K562 (cell line): ENCODE data around the gene DGKA. TPM values are rescaled to one million over a fixed set of nuclear protein-coding genes. Genes with fewer than 3 reads are reported as not detected.

Source experiments
- ATAC-seq: fragments of 200-7000 bp; cut with Tn5 transposase; 3 replicates; pipeline ENCODE4 v1.9.1; 2020; ENCODE audit warnings: moderate library complexity
- BruUV-seq: library from RNA; stranded (reverse); fragments of 400-500 nt; replicated peaks from 2 replicates; lab custom pipeline; 2021; lab: Mats Ljungman, UMichigan
- CTCF ChIA-PET: fragments of 300-600 bp; formaldehyde crosslinking; extraction: SDS; loops from one replicate; lab custom pipeline; 2021; ENCODE audit warnings: low intra/inter-chr PET ratio; lab: Yijun Ruan, JAX
- POLR2A ChIA-PET: fragments of 300-600, 350-650 bp; sonication (Branson Sonifier 250); formaldehyde crosslinking; extraction: SDS; loops from one replicate; lab custom pipeline; 2021; ENCODE audit warnings: antibody characterized with exemption, inconsistent platforms; lab: Yijun Ruan, JAX
- DNase-seq, 4 experiments: peaks; one replicate each; pipeline versions ENCODE4 v3.0.0 to v3.0.0-alpha.2; 2011 to 2018; ENCODE audit warnings: low spot score in 3 of 4, mixed read lengths in 3 of 4; ENCODE audit errors: extremely low read depth in 1 of 4
- FAIRE-seq: peaks from 2 replicates; lab custom pipeline; 2011; peaks lifted over from hg19 to GRCh38; lab: Jason Lieb, UNC
- H2AFZ ChIP-seq: 2 replicates; pipeline ENCODE4 v1.6.0; 2011; ENCODE audit warnings: low read depth, low read length, control low read depth, inconsistent platforms
- H3K27ac ChIP-seq: fragments of 200-600 bp; 3 replicates; pipeline ENCODE4 v1.8.0; 2011; ENCODE audit warnings: low read depth, mild to moderate bottlenecking, control low read depth, inconsistent platforms, low read length, moderate library complexity, mixed read lengths; ENCODE audit errors: extremely low read depth
- H3K27me3 ChIP-seq, 2 experiments: fragments of 300-600 bp in 1 of 2; 2 replicates in 1 of 2; 3 replicates in 1 of 2; pipeline versions ENCODE4 v1.6.0 to v1.8.0; 2011; ENCODE audit warnings: inconsistent platforms in 2 of 2, low read length in 2 of 2, mild to moderate bottlenecking in 1 of 2, mixed read lengths in 1 of 2, moderate library complexity in 1 of 2; ENCODE audit not compliant: control insufficient read depth in 2 of 2, insufficient read depth in 2 of 2
- H3K36me3 ChIP-seq: fragments of 300-600 bp; 3 replicates; pipeline ENCODE4 v1.8.0; 2011; ENCODE audit warnings: mild to moderate bottlenecking, low read length, inconsistent platforms; ENCODE audit not compliant: control insufficient read depth, insufficient read depth
- H3K4me1 ChIP-seq, 2 experiments: fragments of 200-600 bp in 1 of 2; replicated peaks in 1 of 2; 2 replicates in 1 of 2; 3 replicates in 1 of 2; pipeline versions ENCODE4 v1.5.1 to v1.8.0; 2011; ENCODE audit warnings: inconsistent platforms in 2 of 2, low read length in 2 of 2, mild to moderate bottlenecking in 1 of 2, mixed read lengths in 1 of 2, moderate library complexity in 1 of 2; ENCODE audit not compliant: control insufficient read depth in 2 of 2, insufficient read depth in 2 of 2
- H3K4me2 ChIP-seq: 2 replicates; pipeline ENCODE4 v1.6.1; 2011; ENCODE audit warnings: low read length, control low read depth, inconsistent platforms, mixed read lengths; ENCODE audit not compliant: insufficient read depth
- H3K4me3 ChIP-seq: fragments of 200-600 bp; sonication (generic), shearing (Covaris generic); 2 replicates; pipeline ENCODE4 v1.5.1; 2016; ENCODE audit warnings: control low read depth, inconsistent platforms
- H3K79me2 ChIP-seq: fragments of 200-600 bp; 3 replicates; pipeline ENCODE4 v1.8.0; 2011; ENCODE audit warnings: low read length, inconsistent platforms; ENCODE audit not compliant: control insufficient read depth, insufficient read depth
- H3K9ac ChIP-seq, 2 experiments: 2 replicates each; pipeline versions ENCODE4 v1.6.0 to v1.6.1; 2011; ENCODE audit warnings: low read depth in 2 of 2, low read length in 2 of 2, control low read depth in 1 of 2, inconsistent platforms in 1 of 2, mild to moderate bottlenecking in 1 of 2, mixed read lengths in 1 of 2; ENCODE audit not compliant: insufficient read depth in 1 of 2
- H3K9me1 ChIP-seq: one replicate; pipeline ENCODE4 v1.6.0; 2011; ENCODE audit warnings: inconsistent platforms, mild to moderate bottlenecking, low read length, moderate library complexity; ENCODE audit not compliant: control insufficient read depth, insufficient read depth
- H3K9me3 ChIP-seq: replicated peaks from 2 replicates; pipeline ENCODE4 v1.5.1; 2011; ENCODE audit warnings: low read depth, low read length, inconsistent platforms; ENCODE audit not compliant: control insufficient read depth, insufficient read depth
- H4K20me1 ChIP-seq: replicated peaks from 2 replicates; pipeline ENCODE4 v1.6.1; 2011; ENCODE audit warnings: low read length, inconsistent platforms, mixed read lengths; ENCODE audit not compliant: control insufficient read depth, insufficient read depth
- ARID3B ChIP-seq: fragments of 250-450 bp; sonication (Bioruptor Pico); IDR thresholded peaks from 2 replicates; pipeline ENCODE4 v1.4.0; 2020; ENCODE audit warnings: borderline replicate concordance
- EWSR1 ChIP-seq: fragments of 450-650 bp; IDR thresholded peaks from 2 replicates; pipeline ENCODE4 v1.6.1; 2018; ENCODE audit warnings: borderline replicate concordance, mild to moderate bottlenecking, low read depth, moderate library complexity; ENCODE audit not compliant: partially characterized antibody
- KDM1A ChIP-seq, 2 experiments: fragments of 450-650 bp; IDR thresholded peaks; 2 replicates each; pipeline ENCODE4 v1.6.1; 2016; ENCODE audit warnings: mild to moderate bottlenecking in 2 of 2
- LCOR ChIP-seq: sonication (generic); formaldehyde crosslinking; IDR thresholded peaks from 2 replicates; pipeline ENCODE4 v1.8.0; 2022; ENCODE audit warnings: mild to moderate bottlenecking, missing genetic modification reagents
- NFE2L1 ChIP-seq: fragments of 450-650 bp; IDR thresholded peaks from 2 replicates; pipeline ENCODE4 v1.6.1; 2016; ENCODE audit warnings: missing genetic modification characterization, low read depth, mild to moderate bottlenecking, missing compliant biosample characterization, moderate library complexity, borderline replicate concordance
- PHTF2 ChIP-seq: fragments of 250-450 bp; sonication (Bioruptor Pico); IDR thresholded peaks from 2 replicates; pipeline ENCODE4 v1.5.0; 2021; ENCODE audit warnings: mild to moderate bottlenecking
- ZBTB34 ChIP-seq: fragments of 250-450 bp; sonication (Bioruptor Pico); IDR thresholded peaks from 2 replicates; pipeline ENCODE4 v1.8.0; 2021; ENCODE audit warnings: mild to moderate bottlenecking, moderate library complexity
- ZNF740 ChIP-seq, 3 experiments: fragments of 200-800 bp in 1 of 3; sonication (Bioruptor generic) in 1 of 3; sonication (generic) in 1 of 3; formaldehyde crosslinking in 1 of 3; IDR thresholded peaks; 2 replicates each; pipeline versions ENCODE4 v1.6.1 to v1.8.0; 2016 to 2022; ENCODE audit warnings: mild to moderate bottlenecking in 2 of 3, missing compliant biosample characterization in 2 of 3, missing genetic modification characterization in 2 of 3, missing genetic modification reagents in 1 of 3
- WGBS: fragments of 100-300 bp; shearing (Covaris generic); methylation state at CpG from one replicate; pipeline ENCODE4 v1.1.6; 2016; ENCODE audit warnings: low coverage, mixed read lengths; ENCODE audit not compliant: insufficient coverage; ENCODE audit errors: missing lambda C conversion rate; 5-methylcytosine and 5-hydroxymethylcytosine counted together
- in situ Hi-C: fragments of 300-500 bp; cut with MboI; formaldehyde crosslinking; loops from 4 replicates; pipeline ENCODE4 v1.15.0; 2018; ENCODE audit warnings: inconsistent platforms, mixed read lengths
- intact Hi-C: fragments of 100-400 bp; cut with micrococcal nuclease; formaldehyde crosslinking; loops from 2 replicates; pipeline ENCODE4 v1.14.2; 2022
- polyA plus RNA-seq, 8 experiments: library from polyadenylated mRNA; depleted of rRNA in 4 of 8; stranded (reverse) in 5 of 8; unstranded in 3 of 8; fragments of >200 nt; fragmentation: Nextera tagmentation in 2 of 8; fragmentation: Illumina TruSeq in 1 of 8; extraction: Ambion mirVana in 2 of 8; extraction: Trizol in 1 of 8; gene quantifications; 2 replicates each; pipeline versions ENCODE4 v1.2.1 to v1.2.3, GENCODE V29; 2011 to 2014; ENCODE audit warnings: inconsistent platforms in 1 of 8, missing spikeins in 1 of 8
- total RNA-seq, 7 experiments: library from RNA; depleted of rRNA in 6 of 7; stranded (reverse); fragments of >200 nt in 6 of 7; fragmentation: Illumina TruSeq in 2 of 7; extraction: Trizol in 2 of 7; gene quantifications; 2 replicates each; pipeline versions ENCODE4 v1.2.1 to v1.2.3, GENCODE V29; 2011 to 2021; ENCODE audit warnings: low replicate concordance in 1 of 7

The DGKA gene
- total and polyA plus RNA-seq, 9 of the 15 experiments (the other 6 are each of a cell fraction or from before 2014, with no cell fraction given), result 3.4 to 12.4 (median 6.2) TPM

- Histone ChIP-seq H3K9ac (peak overlapping the region in 1 of 2 experiments; percentile 33; a peak in 1 of 4 replicates), H3K4me2 (no peak overlapping the region), H3K4me3 (no peak overlapping the region), H2AFZ (no peak overlapping the region), H3K27ac (no peak overlapping the region), H3K9me1 (no peaks in the 10 kb centered on the region), H3K4me1 (peaks cover 7 to 13% of the 10 kb centered on the region in 2 experiments; a peak in 4 of 5 replicates), H3K9me3 (no peaks in the 10 kb centered on the region), H4K20me1 (no peaks in the 10 kb centered on the region), H3K27me3 (no peaks in the 10 kb centered on the region; a peak in 1 of 5 replicates), H3K36me3 (no peaks in the 10 kb centered on the region), H3K79me2 (no peaks in the 10 kb centered on the region)
- FAIRE-seq (no peak), DNase-seq (no peak), ATAC-seq (no peak)
- WGBS, result 59% methylated on average over 8 of the region's 8 CpGs
- intact Hi-C loops (no loop called here), in situ Hi-C loops (no loop called here)
- ChIA-PET POLR2A (interaction anchor here (0.6 to 2.5 kb wide), 5 partner anchors 8 to 220 kb away, joined by 3 to 18 read pairs (median 5); partner anchors contain the start of genes DGKA and PYM1), CTCF (no interaction called here)
- no TSS peak for BruUV-seq
- TF ChIP-seq NFE2L1 (tag), result no peak
- no peak for TF ChIP-seq EWSR1
- no peak for TF ChIP-seq LCOR (CRISPR knock-in tag)
- no peak for TF ChIP-seq PHTF2 (CRISPR knock-in tag)
- no peak for TF ChIP-seq ARID3B (CRISPR knock-in tag)
- no peak for TF ChIP-seq ZBTB34 (CRISPR knock-in tag)
- TF ChIP-seq ZNF740 (CRISPR knock-in tag; IDR thresholded peaks at IDR 0.05), result no peak
- no peak for TF ChIP-seq ZNF740 (tag; IDR thresholded peaks at IDR 0.05)
- TF ChIP-seq KDM1A (IDR thresholded peaks at IDR 0.05), result no peak
These were observed 8.0 kb downstream of the DGKA start for GRCh38 chr12:55938826-55939501.
